Rectal smooth muscle tissue (tissue), 1 donor: Measurements from ENCODE around the gene ZSCAN10.
"Not testable (repeated sequence)": the region's sequence is repeated elsewhere in the genome, so short reads cannot be mapped to it uniquely, and the experiment has no call there.

Source experiments
- H3K27ac ChIP-seq: one replicate; pipeline ENCODE4 v1.7.0; 2013; ENCODE audit warnings: low read depth, low read length, inconsistent platforms
- H3K27me3 ChIP-seq: one replicate; pipeline ENCODE4 v1.7.0; 2013; ENCODE audit warnings: low read length; ENCODE audit not compliant: control insufficient read depth, insufficient read depth
- H3K36me3 ChIP-seq: one replicate; pipeline ENCODE4 v1.7.0; 2013; ENCODE audit warnings: low read length; ENCODE audit not compliant: control insufficient read depth, insufficient read depth
- H3K4me1 ChIP-seq: one replicate; pipeline ENCODE4 v1.7.0; 2013; ENCODE audit warnings: low read length; ENCODE audit not compliant: control insufficient read depth, insufficient read depth
- H3K4me3 ChIP-seq: one replicate; pipeline ENCODE4 v1.7.0; 2013; ENCODE audit warnings: low read length
- H3K9ac ChIP-seq: one replicate; pipeline ENCODE4 v1.7.0; 2013; ENCODE audit warnings: low read length

The ZSCAN10 gene

GRCh38 chr16:3069146-3069545 is 29.9 kb downstream of the ZSCAN10 start:
- H3K4me1 ChIP-seq, H3K4me3 ChIP-seq, H3K9ac ChIP-seq, H3K27me3 ChIP-seq, H3K36me3 ChIP-seq, H3K27ac ChIP-seq: not testable (repeated sequence)

- Histone ChIP-seq H3K4me1 (no peaks in the 10 kb centered on the region), H3K9ac (no peak overlapping the region), H3K27ac (no peak overlapping the region), H3K36me3 (no peaks in the 10 kb centered on the region), H3K27me3 (no peaks in the 10 kb centered on the region), H3K4me3 (no peak overlapping the region)
These were observed 30.6 kb downstream of the ZSCAN10 start for GRCh38 chr16:3068487-3068886.

DNA sequence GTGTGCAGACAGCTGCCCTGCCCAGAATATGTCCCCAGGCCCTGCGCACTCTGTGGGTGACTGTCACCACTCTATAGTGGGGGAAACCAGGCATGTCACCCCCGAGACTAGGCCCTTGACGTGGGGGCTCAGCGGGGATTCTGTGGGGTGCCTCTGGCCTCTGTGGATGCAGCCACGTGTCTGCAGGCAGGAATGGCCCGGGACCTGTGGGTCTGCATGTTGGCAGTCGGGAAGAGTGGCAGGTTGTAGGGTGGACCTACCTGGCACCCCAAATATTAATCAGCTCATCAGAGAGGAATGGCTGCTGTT is 32.7 kb downstream of the ZSCAN10 start:
- Histone ChIP-seq H3K4me3 (peak overlapping the region; percentile 57), H3K27ac (no peak overlapping the region), H3K9ac (peak overlapping the region; percentile 29), H3K36me3 (no peaks in the 10 kb centered on the region), H3K4me1 (no peaks in the 10 kb centered on the region), H3K27me3 (no peaks in the 10 kb centered on the region)

DNA sequence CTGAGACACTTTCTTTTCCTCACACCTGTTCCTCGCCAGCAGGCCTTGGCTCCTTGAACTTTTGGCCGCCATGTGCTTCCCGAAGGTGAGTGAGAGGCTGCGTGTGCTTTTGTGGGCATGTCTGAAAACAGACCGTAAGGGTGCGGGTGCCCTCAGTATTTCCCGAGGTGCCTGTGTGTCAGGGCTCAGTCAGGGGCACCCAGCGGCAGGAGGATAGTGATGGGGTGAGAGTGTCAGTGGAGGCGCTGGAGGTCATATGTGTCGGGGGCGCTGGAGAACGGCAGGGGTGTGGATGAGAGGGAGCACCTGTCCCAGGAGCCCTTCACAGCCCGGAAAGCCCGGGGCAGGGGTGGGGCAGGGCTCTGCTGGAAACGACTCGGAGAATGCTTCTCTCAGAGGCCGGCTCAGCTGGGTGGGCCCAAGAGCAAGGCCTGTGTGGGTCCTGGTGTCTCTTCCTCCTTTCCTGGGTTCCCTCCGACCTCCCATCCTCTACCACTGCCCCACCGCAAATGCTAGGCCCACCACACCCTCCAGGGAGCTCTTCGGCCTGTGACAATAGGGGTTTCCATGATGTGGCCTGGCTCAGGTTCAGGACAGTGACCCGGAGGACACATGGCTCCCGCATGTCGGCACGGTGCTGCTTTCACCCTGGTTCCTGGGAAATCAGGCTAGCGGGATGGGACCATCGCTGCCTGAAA is 33.2 kb downstream of the ZSCAN10 start:
- peak overlapping the region; percentile 66 for H3K9ac ChIP-seq
- peak overlapping the region; percentile 57 for H3K4me3 ChIP-seq
- no peaks in the 10 kb centered on the region for H3K4me1 ChIP-seq
- no peaks in the 10 kb centered on the region for H3K36me3 ChIP-seq
- H3K27ac ChIP-seq: peak overlapping the region; percentile 38
- H3K27me3 ChIP-seq: no peaks in the 10 kb centered on the region

- H3K9ac ChIP-seq: peak within 1 kb of the TSS; percentile 66
- H3K4me3 ChIP-seq: peak within 1 kb of the TSS; percentile 57
- peak within 1 kb of the TSS; percentile 47 for H3K27ac ChIP-seq
- H3K4me1 ChIP-seq: no peaks in the 10 kb centered on the region
- no peaks in the 10 kb centered on the region for H3K27me3 ChIP-seq
- no peaks in the 10 kb centered on the region for H3K36me3 ChIP-seq
These were observed 33.9 kb downstream of the ZSCAN10 start, which contains the start of gene IL32 for GRCh38 chr16:3065069-3065741. TSS of gene IL32 (plus strand) at chr16:3065640. CDS start at chr16:3065812, 172 bp downstream.

GRCh38 chr16:3063625-3064386 is 35.3 kb downstream of the ZSCAN10 start:
- H3K36me3 ChIP-seq: no peaks in the 10 kb centered on the region
- no peak overlapping the region for H3K27ac ChIP-seq
- H3K4me3 ChIP-seq: no peak overlapping the region
- no peak overlapping the region for H3K9ac ChIP-seq
- H3K27me3 ChIP-seq: no peaks in the 10 kb centered on the region
- no peaks in the 10 kb centered on the region for H3K4me1 ChIP-seq

- H3K27ac ChIP-seq: no peak overlapping the region
- no peaks in the 10 kb centered on the region for H3K4me1 ChIP-seq
- H3K4me3 ChIP-seq: no peak overlapping the region
- no peaks in the 10 kb centered on the region for H3K27me3 ChIP-seq
- H3K9ac ChIP-seq: no peak overlapping the region
- H3K36me3 ChIP-seq: no peaks in the 10 kb centered on the region
These were observed 36.5 kb downstream of the ZSCAN10 start for GRCh38 chr16:3062553-3062952.

DNA sequence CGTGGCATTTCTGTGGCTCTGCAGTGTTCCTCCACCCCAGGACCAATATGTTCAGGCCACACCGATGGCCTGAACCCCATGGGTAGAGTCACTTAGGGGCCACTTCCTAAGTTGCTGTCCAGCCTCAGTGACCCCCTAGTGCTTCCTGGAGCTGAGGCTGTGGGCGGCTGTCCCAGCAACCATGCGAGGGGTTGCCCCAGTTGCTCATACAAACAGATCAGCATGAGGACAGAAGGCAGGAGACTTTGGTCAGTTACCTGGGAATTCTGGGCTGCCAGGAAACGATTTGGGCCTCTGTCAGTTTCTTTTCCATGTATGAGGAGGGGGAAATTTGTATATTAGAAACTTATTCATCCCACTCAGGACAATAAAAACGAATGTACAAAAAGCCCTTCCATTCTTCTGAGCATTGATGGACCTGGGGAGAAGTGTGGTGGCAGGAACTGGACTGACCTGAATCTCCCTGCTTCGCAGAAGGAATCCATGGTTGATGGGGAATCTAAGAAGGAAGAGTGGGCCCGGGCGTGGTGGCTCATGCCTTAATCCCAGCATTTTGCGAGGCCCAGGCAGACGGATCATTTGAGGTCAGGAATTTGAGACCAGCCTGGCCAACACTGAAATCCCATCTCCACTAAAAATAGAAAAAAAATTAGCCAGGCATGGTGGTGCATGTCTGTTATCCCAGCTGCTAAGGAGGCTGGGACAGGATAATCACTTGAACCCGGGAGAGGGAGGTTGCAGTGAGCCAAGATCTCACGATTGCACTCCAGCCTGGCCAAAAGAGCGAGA is 38.6 kb downstream of the ZSCAN10 start:
- no peak overlapping the region for H3K27ac ChIP-seq
- no peak overlapping the region for H3K9ac ChIP-seq
- no peaks in the 10 kb centered on the region for H3K4me1 ChIP-seq
- H3K27me3 ChIP-seq: no peaks in the 10 kb centered on the region
- no peaks in the 10 kb centered on the region for H3K36me3 ChIP-seq
- no peak overlapping the region for H3K4me3 ChIP-seq

GRCh38 chr16:3059723-3060242 is 39.3 kb downstream of the ZSCAN10 start:
- Histone ChIP-seq H3K27ac (peak overlapping the region; percentile 55), H3K4me3 (peak overlapping the region; percentile 66), H3K27me3 (no peaks in the 10 kb centered on the region), H3K9ac (peak overlapping the region; percentile 12), H3K4me1 (no peaks in the 10 kb centered on the region), H3K36me3 (no peaks in the 10 kb centered on the region)

- Histone ChIP-seq H3K36me3 (no peaks in the 10 kb centered on the region), H3K4me1 (no peaks in the 10 kb centered on the region), H3K4me3 (peak overlapping the region; percentile 80), H3K9ac (peak overlapping the region; percentile 86), H3K27me3 (no peaks in the 10 kb centered on the region), H3K27ac (peak overlapping the region; percentile 55)
These were observed 39.9 kb downstream of the ZSCAN10 start for GRCh38 chr16:3059041-3059722.

- Histone ChIP-seq H3K4me1 (no peaks in the 10 kb centered on the region), H3K36me3 (peaks cover 3% of the 10 kb centered on the region), H3K27ac (peak overlapping the region; percentile 32), H3K4me3 (peak overlapping the region; percentile 80), H3K9ac (peak overlapping the region; percentile 86), H3K27me3 (no peaks in the 10 kb centered on the region)
These were observed 40.7 kb downstream of the ZSCAN10 start for GRCh38 chr16:3058139-3059030.
